ENCODE measurements around the gene GLDC. TPM values are rescaled to one million over a fixed set of nuclear protein-coding genes. Genes with fewer than 3 reads are reported as not detected.

The GLDC gene
- total RNA-seq, 1 experiment from 2014 or later, result 1.5 TPM

GRCh38 chr9:6557883-6558616 is 87.5 kb downstream of the GLDC start:
- H3K27me3 ChIP-seq (ENCODE audit: insufficient read depth, low read depth), result no peaks in the 10 kb centered on the region
- H2AFZ ChIP-seq, result no peak overlapping the region
- BruUV-seq (replicated peaks), result no TSS peak
- H3K27ac ChIP-seq, result no peak overlapping the region
- H3K79me2 ChIP-seq (ENCODE audit: low read depth), result no peaks in the 10 kb centered on the region
- no peak overlapping the region for H3K4me2 ChIP-seq
- ChIA-PET POLR2A (ENCODE audit: unreplicated experiment) (no interaction called here), CTCF (no interaction called here)
- H3K4me1 ChIP-seq (replicated peaks; ENCODE audit: insufficient read depth), result no peaks in the 10 kb centered on the region
- H3K9me2 ChIP-seq (ENCODE audit: insufficient read depth), result no peaks in the 10 kb centered on the region
- no peak overlapping the region for H3K4me3 ChIP-seq
- no peaks in the 10 kb centered on the region for H3K9me3 ChIP-seq (ENCODE audit: insufficient read depth, low read depth)
- no peak for DNase-seq
- H3K36me3 ChIP-seq (ENCODE audit: low read depth), result no peaks in the 10 kb centered on the region
- no peaks in the 10 kb centered on the region for H4K20me1 ChIP-seq (ENCODE audit: insufficient read depth)
- TF ChIP-seq CTCF (conservative IDR thresholded peaks at IDR 0.05) (no peak), EZH2 (IDR thresholded peaks at IDR 0.05; ENCODE audit: low read depth) (no peak)
- no peaks in the 10 kb centered on the region for H3F3A ChIP-seq (ENCODE audit: insufficient read depth, low read depth)
- intact Hi-C loops (cut with micrococcal nuclease; ENCODE audit: unreplicated experiment), result no loop called here

DNA sequence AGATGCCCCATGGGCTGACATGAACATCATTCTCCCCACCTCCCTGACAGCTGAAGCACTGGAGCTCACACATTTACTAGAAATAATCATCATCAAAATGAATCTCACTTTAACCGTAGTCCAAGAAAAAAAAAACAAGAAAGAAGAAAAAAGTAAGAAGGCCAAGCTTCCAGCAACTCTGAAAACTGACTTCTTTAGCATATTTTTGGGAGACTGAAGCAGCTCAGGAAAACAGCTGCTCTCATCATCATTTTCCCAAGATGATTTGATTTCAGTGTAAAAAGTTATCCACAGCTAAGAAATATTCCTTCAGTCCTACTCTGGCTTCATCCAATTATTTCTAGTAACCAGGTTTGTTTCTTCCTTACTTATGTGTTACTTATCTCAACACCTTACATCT is 91.7 kb downstream of the GLDC start:
- POLR2A ChIA-PET (ENCODE audit: unreplicated experiment), result no interaction called here
- no peaks in the 10 kb centered on the region for H4K20me1 ChIP-seq (ENCODE audit: insufficient read depth)

DNA sequence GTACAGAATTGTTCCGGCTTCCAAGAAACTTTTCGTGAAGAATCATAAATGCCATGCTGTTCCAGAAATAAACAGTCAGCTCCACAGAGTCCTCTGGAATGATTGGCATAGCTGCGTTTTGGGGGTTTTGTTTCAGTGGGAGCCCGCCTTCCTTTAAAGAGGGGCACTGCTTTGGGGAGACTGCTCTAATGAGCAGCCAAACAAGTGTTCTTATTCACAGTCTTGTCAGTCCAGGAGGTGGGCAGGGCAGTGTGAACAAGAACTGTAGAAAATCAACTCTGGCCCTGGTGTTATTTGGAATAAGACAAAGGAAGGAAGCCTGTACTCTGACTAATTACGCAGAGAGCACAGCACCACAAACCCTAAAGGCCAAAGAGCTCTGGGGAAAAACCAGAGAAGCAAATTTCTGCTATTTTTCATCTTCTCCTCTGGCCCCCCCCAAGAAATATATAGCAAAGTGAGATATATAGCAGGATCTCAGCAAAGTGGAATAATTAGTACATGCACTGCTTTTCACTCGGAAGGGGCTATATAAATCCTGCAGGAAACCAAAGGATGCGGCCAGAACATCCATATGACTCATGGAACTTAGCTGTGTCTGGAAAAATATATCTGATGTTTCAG is 92.9 kb downstream of the GLDC start:
- Histone ChIP-seq H3K4me1 (replicated peaks; ENCODE audit: insufficient read depth) (no peaks in the 10 kb centered on the region), H3K9me2 (ENCODE audit: insufficient read depth) (no peaks in the 10 kb centered on the region), H4K20me1 (ENCODE audit: insufficient read depth) (no peaks in the 10 kb centered on the region), H2AFZ (no peak overlapping the region), H3K4me3 (no peak overlapping the region), H3K27ac (no peak overlapping the region), H3F3A (ENCODE audit: insufficient read depth, low read depth) (no peaks in the 10 kb centered on the region), H3K9me3 (ENCODE audit: insufficient read depth, low read depth) (no peaks in the 10 kb centered on the region), H3K4me2 (no peak overlapping the region), H3K36me3 (ENCODE audit: low read depth) (no peaks in the 10 kb centered on the region), H3K27me3 (ENCODE audit: insufficient read depth, low read depth) (no peaks in the 10 kb centered on the region), H3K79me2 (ENCODE audit: low read depth) (no peaks in the 10 kb centered on the region)
- no peak for DNase-seq
- intact Hi-C loops (cut with micrococcal nuclease; ENCODE audit: unreplicated experiment), result no loop called here
- ChIA-PET CTCF (no interaction called here), POLR2A (ENCODE audit: unreplicated experiment) (no interaction called here)
- BruUV-seq (replicated peaks), result no TSS peak
- no peak for TF ChIP-seq CTCF (conservative IDR thresholded peaks at IDR 0.05)
- TF ChIP-seq EZH2 (IDR thresholded peaks at IDR 0.05; ENCODE audit: low read depth), result no peak

More for the DNA sequence above, 91.7 kb downstream of the GLDC start:
- H2AFZ ChIP-seq, result no peak overlapping the region
- no peaks in the 10 kb centered on the region for H3K4me1 ChIP-seq (replicated peaks; ENCODE audit: insufficient read depth)
- H3K79me2 ChIP-seq (ENCODE audit: low read depth), result no peaks in the 10 kb centered on the region
- no peaks in the 10 kb centered on the region for H3K36me3 ChIP-seq (ENCODE audit: low read depth)
- no peaks in the 10 kb centered on the region for H3F3A ChIP-seq (ENCODE audit: insufficient read depth, low read depth)
- H3K9me3 ChIP-seq (ENCODE audit: insufficient read depth, low read depth), result no peaks in the 10 kb centered on the region
- H3K9me2 ChIP-seq (ENCODE audit: insufficient read depth), result no peaks in the 10 kb centered on the region
- no peak for DNase-seq
- intact Hi-C loops (cut with micrococcal nuclease; ENCODE audit: unreplicated experiment), result no loop called here
- H3K27me3 ChIP-seq (ENCODE audit: insufficient read depth, low read depth), result no peaks in the 10 kb centered on the region
- no peak overlapping the region for H3K4me2 ChIP-seq
- TF ChIP-seq EZH2 (IDR thresholded peaks at IDR 0.05; ENCODE audit: low read depth) (no peak), CTCF (conservative IDR thresholded peaks at IDR 0.05) (no peak)
- BruUV-seq (replicated peaks), result no TSS peak
- CTCF ChIA-PET, result no interaction called here
- no peak overlapping the region for H3K4me3 ChIP-seq
- H3K27ac ChIP-seq, result no peak overlapping the region
